Measurements from ENCODE around the gene CTNNA2. TPM values are rescaled to one million over a fixed set of nuclear protein-coding genes. Genes with fewer than 3 reads are reported as not detected.
"Not testable (repeated sequence)": the region's sequence is repeated elsewhere in the genome, so short reads cannot be mapped to it uniquely, and the experiment has no call there.

CTNNA2 gene
- polyA plus RNA-seq, 1 of the 3 experiments (the other 2 are of a cell fraction) = 0.30 TPM

DNA sequence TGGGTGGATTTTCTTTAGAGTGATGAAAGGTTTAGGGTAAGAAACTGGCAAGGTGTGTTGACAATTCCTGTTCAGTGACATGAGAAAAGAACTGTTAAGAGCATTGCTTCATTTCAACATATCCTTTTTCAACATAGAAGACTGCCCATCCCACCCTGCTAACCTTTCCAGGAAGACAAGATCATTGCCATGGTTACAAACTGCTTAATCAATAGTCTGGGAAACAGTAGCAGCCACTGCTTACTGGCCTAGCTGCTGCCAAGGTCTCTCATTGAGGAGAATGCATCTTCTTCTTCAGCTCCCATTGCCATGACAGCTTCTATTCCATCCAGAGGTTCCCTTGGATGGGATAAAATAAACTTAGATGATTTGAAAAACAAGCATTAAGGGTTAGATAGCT lies 579.6 kb downstream of the CTNNA2 start:
- Histone ChIP-seq H4K20me1 (ENCODE audit: insufficient read depth) (no peaks in the 10 kb centered on the region), H3K4me3 (ENCODE audit: low read depth in 2 of 2, low read length in 1 of 2) (no peak overlapping the region), H3F3A (replicated peaks; ENCODE audit: insufficient read depth) (no peaks in the 10 kb centered on the region), H3K27me3 (ENCODE audit: insufficient read depth) (no peaks in the 10 kb centered on the region), H3K9ac (no peak overlapping the region), H3K79me2 (ENCODE audit: insufficient read depth) (no peaks in the 10 kb centered on the region), H3K9me2 (no peaks in the 10 kb centered on the region), H2AFZ (ENCODE audit: low read depth) (no peak overlapping the region), H3K36me3 (replicated peaks in 1 of 2; ENCODE audit: control insufficient read depth in 1 of 2, insufficient read depth in 2 of 2, low read length in 1 of 2) (no peaks in the 10 kb centered on the region), H3K4me1 (ENCODE audit: control insufficient read depth in 1 of 2, insufficient read depth in 2 of 2, low read depth in 1 of 2, low read length in 1 of 2) (peaks cover 0 to 24% of the 10 kb centered on the region in 2 experiments; a peak in 2 of 4 replicates), H3K27ac (ENCODE audit: low read depth in 2 of 2, low read length in 1 of 2) (no peak overlapping the region), H3K4me2 (no peak overlapping the region), H3K9me3 (no peaks in the 10 kb centered on the region)
- ChIA-PET CTCF (interaction anchor here (1.0 to 1.4 kb wide), 3 partner anchors 15 to 146 kb away, joined by 3 to 4 read pairs (median 4); no protein-coding TSS in a partner anchor), POLR2A (no interaction called here)
- no peak for DNase-seq
- TF ChIP-seq GATA2 (CRISPR knock-in tag; IDR thresholded peaks at IDR 0.05) (no peak), RCOR1 (IDR thresholded peaks at IDR 0.05; ENCODE audit: low read length) (no peak), MXI1 (IDR thresholded peaks at IDR 0.05; ENCODE audit: low read depth, low read length) (no peak), RAD21 (IDR thresholded peaks at IDR 0.05; ENCODE audit: low read length) (no peak), TEAD4 (IDR thresholded peaks at IDR 0.05; ENCODE audit: borderline replicate concordance, insufficient read depth) (no peak), CHD2 (IDR thresholded peaks at IDR 0.05; ENCODE audit: low read length, partially characterized antibody) (no peak), TCF12 (IDR thresholded peaks at IDR 0.05) (no peak), POLR2AphosphoS5 (IDR thresholded peaks at IDR 0.05; ENCODE audit: low read depth, low read length) (no peak), TAF1 (IDR thresholded peaks at IDR 0.05; ENCODE audit: borderline replicate concordance, low read depth, low read length) (no peak)
- TF ChIP-seq, protein P1, sequence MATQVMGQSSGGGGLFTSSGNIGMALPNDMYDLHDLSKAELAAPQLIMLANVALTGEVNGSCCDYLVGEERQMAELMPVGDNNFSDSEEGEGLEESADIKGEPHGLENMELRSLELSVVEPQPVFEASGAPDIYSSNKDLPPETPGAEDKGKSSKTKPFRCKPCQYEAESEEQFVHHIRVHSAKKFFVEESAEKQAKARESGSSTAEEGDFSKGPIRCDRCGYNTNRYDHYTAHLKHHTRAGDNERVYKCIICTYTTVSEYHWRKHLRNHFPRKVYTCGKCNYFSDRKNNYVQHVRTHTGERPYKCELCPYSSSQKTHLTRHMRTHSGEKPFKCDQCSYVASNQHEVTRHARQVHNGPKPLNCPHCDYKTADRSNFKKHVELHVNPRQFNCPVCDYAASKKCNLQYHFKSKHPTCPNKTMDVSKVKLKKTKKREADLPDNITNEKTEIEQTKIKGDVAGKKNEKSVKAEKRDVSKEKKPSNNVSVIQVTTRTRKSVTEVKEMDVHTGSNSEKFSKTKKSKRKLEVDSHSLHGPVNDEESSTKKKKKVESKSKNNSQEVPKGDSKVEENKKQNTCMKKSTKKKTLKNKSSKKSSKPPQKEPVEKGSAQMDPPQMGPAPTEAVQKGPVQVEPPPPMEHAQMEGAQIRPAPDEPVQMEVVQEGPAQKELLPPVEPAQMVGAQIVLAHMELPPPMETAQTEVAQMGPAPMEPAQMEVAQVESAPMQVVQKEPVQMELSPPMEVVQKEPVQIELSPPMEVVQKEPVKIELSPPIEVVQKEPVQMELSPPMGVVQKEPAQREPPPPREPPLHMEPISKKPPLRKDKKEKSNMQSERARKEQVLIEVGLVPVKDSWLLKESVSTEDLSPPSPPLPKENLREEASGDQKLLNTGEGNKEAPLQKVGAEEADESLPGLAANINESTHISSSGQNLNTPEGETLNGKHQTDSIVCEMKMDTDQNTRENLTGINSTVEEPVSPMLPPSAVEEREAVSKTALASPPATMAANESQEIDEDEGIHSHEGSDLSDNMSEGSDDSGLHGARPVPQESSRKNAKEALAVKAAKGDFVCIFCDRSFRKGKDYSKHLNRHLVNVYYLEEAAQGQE (IDR thresholded peaks at IDR 0.05; ENCODE audit: low read depth, low read length) = no peak
- TF ChIP-seq, protein P2, sequence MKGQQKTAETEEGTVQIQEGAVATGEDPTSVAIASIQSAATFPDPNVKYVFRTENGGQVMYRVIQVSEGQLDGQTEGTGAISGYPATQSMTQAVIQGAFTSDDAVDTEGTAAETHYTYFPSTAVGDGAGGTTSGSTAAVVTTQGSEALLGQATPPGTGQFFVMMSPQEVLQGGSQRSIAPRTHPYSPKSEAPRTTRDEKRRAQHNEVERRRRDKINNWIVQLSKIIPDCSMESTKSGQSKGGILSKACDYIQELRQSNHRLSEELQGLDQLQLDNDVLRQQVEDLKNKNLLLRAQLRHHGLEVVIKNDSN (IDR thresholded peaks at IDR 0.05; ENCODE audit: borderline replicate concordance, low read depth) = no peak

DNA sequence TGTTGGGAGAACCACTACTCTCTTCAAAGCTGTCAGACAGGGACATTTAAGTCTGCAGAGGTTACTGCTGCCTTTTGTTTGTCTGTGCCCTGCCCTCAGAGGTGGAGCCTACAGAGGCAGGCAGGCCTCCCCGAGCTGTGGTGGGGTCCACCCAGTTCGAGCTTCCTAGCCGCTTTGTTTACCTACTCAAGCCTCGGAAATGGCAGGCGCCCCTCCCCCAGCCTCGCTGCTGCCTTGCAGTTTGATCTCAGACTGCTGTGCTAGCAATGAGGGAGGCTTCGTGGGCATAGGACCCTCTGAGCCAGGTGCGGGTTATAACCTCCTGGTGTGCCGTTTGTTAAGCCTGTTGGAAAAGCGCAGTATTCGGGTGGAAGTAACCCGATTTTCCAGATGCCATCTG lies 585.7 kb downstream of the CTNNA2 start:
- CTCF ChIA-PET = interaction anchor here (0.6 kb wide), 1 partner anchor 451 kb away, joined by 3 read pairs; no protein-coding TSS in a partner anchor
- H4K20me1 ChIP-seq (ENCODE audit: insufficient read depth); POLR2A ChIA-PET; H3K4me3 ChIP-seq (ENCODE audit: low read depth in 2 of 2, low read length in 1 of 2); H3K79me2 ChIP-seq (ENCODE audit: insufficient read depth); H3K36me3 ChIP-seq (replicated peaks in 1 of 2; ENCODE audit: control insufficient read depth in 1 of 2, insufficient read depth in 2 of 2, low read length in 1 of 2); H3F3A ChIP-seq (replicated peaks; ENCODE audit: insufficient read depth); H3K4me2 ChIP-seq; H3K9me2 ChIP-seq; H3K4me1 ChIP-seq (ENCODE audit: control insufficient read depth in 1 of 2, insufficient read depth in 2 of 2, low read depth in 1 of 2, low read length in 1 of 2); DNase-seq; H2AFZ ChIP-seq (ENCODE audit: low read depth); H3K9ac ChIP-seq; H3K9me3 ChIP-seq; H3K27me3 ChIP-seq (ENCODE audit: insufficient read depth); H3K27ac ChIP-seq (ENCODE audit: low read depth in 2 of 2, low read length in 1 of 2): not testable (repeated sequence)
- 48% methylated on average over 12 of the region's 12 CpGs for WGBS (ENCODE audit: low lambda C conversion rate)

Data from SK-N-SH (cell line).